ENCODE data around the gene IL17REL. TPM values are rescaled to one million over a fixed set of nuclear protein-coding genes. Genes with fewer than 3 reads are reported as not detected.

IL17REL gene
- total RNA-seq, 2 donors from 2014 or later, result not detected

GRCh38 chr22:50039669-50040443 is 27.3 kb upstream of the IL17REL start:
- H3K9me3 ChIP-seq (ENCODE audit: control insufficient read depth, low read length, poor library complexity, severe bottlenecking), result no peaks in the 10 kb centered on the region
- Mint-ChIP-seq H3K36me3 (ENCODE audit: low read depth) (peaks cover 2% of the 10 kb centered on the region), H3K4me1 (peaks cover 10% of the 10 kb centered on the region), H3K27me3 (peaks cover 49% of the 10 kb centered on the region), H3K4me3 (no peak overlapping the region), H3K27ac (no peak overlapping the region)
- no peak for DNase-seq
- ATAC-seq, result no peak

GRCh38 chr22:50035976-50036724 is 23.6 kb upstream of the IL17REL start:
- no peaks in the 10 kb centered on the region for H3K9me3 ChIP-seq (ENCODE audit: control insufficient read depth, low read length, poor library complexity, severe bottlenecking)
- ATAC-seq (no peak), DNase-seq (no peak)
- H3K27ac Mint-ChIP-seq, result no peak overlapping the region
- no peaks in the 10 kb centered on the region for H3K36me3 Mint-ChIP-seq (ENCODE audit: low read depth)
- H3K4me3 Mint-ChIP-seq, result no peak overlapping the region
- H3K27me3 Mint-ChIP-seq, result peaks cover 32% of the 10 kb centered on the region
- peaks cover 9% of the 10 kb centered on the region for H3K4me1 Mint-ChIP-seq

- no peaks in the 10 kb centered on the region for H3K36me3 Mint-ChIP-seq (ENCODE audit: low read depth)
- H3K27ac Mint-ChIP-seq, result no peak overlapping the region
- peaks cover 29% of the 10 kb centered on the region for H3K27me3 Mint-ChIP-seq
- no peak for DNase-seq
- no peaks in the 10 kb centered on the region for H3K9me3 ChIP-seq (ENCODE audit: control insufficient read depth, low read length, poor library complexity, severe bottlenecking)
- ATAC-seq, result no peak
- no peak overlapping the region for H3K4me3 Mint-ChIP-seq
- H3K4me1 Mint-ChIP-seq, result peaks cover 9% of the 10 kb centered on the region
These were observed 22.7 kb upstream of the IL17REL start for GRCh38 chr22:50035131-50035881.

GRCh38 chr22:50034126-50035081 is 21.8 kb upstream of the IL17REL start:
- Mint-ChIP-seq H3K4me1 (peaks cover 9% of the 10 kb centered on the region), H3K36me3 (ENCODE audit: low read depth) (no peaks in the 10 kb centered on the region), H3K27ac (peak overlapping the region; percentile 45), H3K4me3 (peak overlapping the region; percentile 49), H3K27me3 (peaks cover 20% of the 10 kb centered on the region)
- H3K9me3 ChIP-seq (ENCODE audit: control insufficient read depth, low read length, poor library complexity, severe bottlenecking), result no peaks in the 10 kb centered on the region
- DNase-seq, result no peak
- no peak for ATAC-seq

- Mint-ChIP-seq H3K36me3 (ENCODE audit: low read depth) (no peaks in the 10 kb centered on the region), H3K4me3 (no peak overlapping the region), H3K4me1 (peaks cover 9% of the 10 kb centered on the region), H3K27me3 (peaks cover 23% of the 10 kb centered on the region), H3K27ac (no peak overlapping the region)
- ATAC-seq, result no peak
- DNase-seq, result no peak
- H3K9me3 ChIP-seq (ENCODE audit: control insufficient read depth, low read length, poor library complexity, severe bottlenecking), result no peaks in the 10 kb centered on the region
These were observed 20.5 kb upstream of the IL17REL start for GRCh38 chr22:50032941-50033601.

GRCh38 chr22:50032109-50032871 is 19.7 kb upstream of the IL17REL start:
- peaks cover 11% of the 10 kb centered on the region for H3K4me1 Mint-ChIP-seq
- no peaks in the 10 kb centered on the region for H3K9me3 ChIP-seq (ENCODE audit: control insufficient read depth, low read length, poor library complexity, severe bottlenecking)
- no peak overlapping the region for H3K27ac Mint-ChIP-seq
- DNase-seq (no peak), ATAC-seq (no peak)
- no peak overlapping the region for H3K4me3 Mint-ChIP-seq
- no peaks in the 10 kb centered on the region for H3K36me3 Mint-ChIP-seq (ENCODE audit: low read depth)
- peaks cover 30% of the 10 kb centered on the region for H3K27me3 Mint-ChIP-seq

GRCh38 chr22:50031189-50032091 is 18.9 kb upstream of the IL17REL start:
- H3K27ac Mint-ChIP-seq, result no peak overlapping the region
- H3K9me3 ChIP-seq (ENCODE audit: control insufficient read depth, low read length, poor library complexity, severe bottlenecking), result no peaks in the 10 kb centered on the region
- DNase-seq, result no peak

GRCh38 chr22:50030297-50031188 is 18.0 kb upstream of the IL17REL start:
- ATAC-seq (peak; percentile 92), DNase-seq (peak; percentile 71 to 81 (median 79))
- no peak overlapping the region for H3K27ac Mint-ChIP-seq
- H3K4me3 Mint-ChIP-seq, result no peak overlapping the region
- peaks cover 36% of the 10 kb centered on the region for H3K27me3 Mint-ChIP-seq
- H3K9me3 ChIP-seq (ENCODE audit: control insufficient read depth, low read length, poor library complexity, severe bottlenecking), result no peaks in the 10 kb centered on the region
- H3K4me1 Mint-ChIP-seq, result peaks cover 11% of the 10 kb centered on the region
- no peaks in the 10 kb centered on the region for H3K36me3 Mint-ChIP-seq (ENCODE audit: low read depth)

More at GRCh38 chr22:50031189-50032091, 18.9 kb upstream of the IL17REL start:
- Mint-ChIP-seq H3K36me3 (ENCODE audit: low read depth) (no peaks in the 10 kb centered on the region), H3K4me3 (no peak overlapping the region), H3K27me3 (peaks cover 30% of the 10 kb centered on the region), H3K4me1 (peaks cover 11% of the 10 kb centered on the region)
- ATAC-seq, result no peak

GRCh38 chr22:50027639-50028537 is 15.3 kb upstream of the IL17REL start:
- Mint-ChIP-seq H3K4me3 (no peak overlapping the region), H3K36me3 (ENCODE audit: low read depth) (peaks cover 2% of the 10 kb centered on the region), H3K27ac (no peak overlapping the region), H3K4me1 (peaks cover 2% of the 10 kb centered on the region), H3K27me3 (peaks cover 32% of the 10 kb centered on the region)
- no peaks in the 10 kb centered on the region for H3K9me3 ChIP-seq (ENCODE audit: control insufficient read depth, low read length, poor library complexity, severe bottlenecking)
- DNase-seq, result no peak
- peak; percentile 54 for ATAC-seq

Measured in T-helper 17 cell (primary cell).